Astrocyte of the spinal cord (primary cell): ENCODE results near the gene THSD1.

Experiments used
- DNase-seq: peaks from one replicate; pipeline ENCODE4 v3.0.0; 2011; ENCODE audit warnings: low read depth, low spot score
- H3K4me3 ChIP-seq: 2 replicates; pipeline ENCODE4 v1.5.1; 2011; ENCODE audit warnings: low read depth, mild to moderate bottlenecking, low read length, moderate library complexity
- CTCF ChIP-seq: IDR thresholded peaks from 2 replicates; pipeline ENCODE4 v1.5.1; 2012; ENCODE audit warnings: low read depth, mild to moderate bottlenecking, low read length, inconsistent platforms
- in situ Hi-C: cut with HindIII; loops from 2 replicates; pipeline ENCODE4 v1.10.0; 2017; ENCODE audit warnings: low sequenced_read_pairs

The THSD1 gene

DNA sequence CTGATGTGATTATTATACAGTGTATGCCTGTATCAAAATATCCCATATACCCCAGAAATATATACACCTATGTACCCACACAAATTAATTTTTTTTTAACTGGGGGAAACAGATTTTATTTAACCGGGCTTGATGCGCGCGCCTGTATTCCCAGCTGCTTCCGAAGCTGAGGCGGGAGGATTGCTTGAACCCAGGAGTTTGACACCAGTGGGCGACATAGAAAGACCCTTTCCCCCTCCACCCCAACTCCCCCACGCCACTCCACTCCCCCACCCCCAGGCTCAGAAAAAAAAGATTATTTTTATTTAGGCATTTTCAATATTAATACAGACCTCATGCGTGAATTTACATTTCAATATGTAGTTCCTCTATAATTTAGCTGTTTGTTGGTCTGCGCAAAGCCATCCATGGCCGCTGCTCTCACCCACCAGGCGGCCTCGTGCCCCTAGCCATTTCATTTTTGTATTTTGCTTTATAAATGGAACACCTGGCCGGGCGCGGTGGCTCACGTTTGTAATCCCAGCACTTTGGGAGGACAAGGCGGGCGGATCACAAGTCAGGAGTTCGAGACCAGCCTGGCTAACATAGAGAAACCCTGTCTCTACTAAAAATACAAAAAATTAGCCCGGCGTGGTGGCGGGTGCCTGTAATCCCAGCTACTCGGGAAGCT, 45.3 kb upstream of the THSD1 start:
- in situ Hi-C loops: no loop called here
- no peak overlapping the region for H3K4me3 ChIP-seq
- TF ChIP-seq CTCF: no peak
- DNase-seq: no peak

GRCh38 chr13:52450793-52451116, 44.8 kb upstream of the THSD1 start:
- peak overlapping the region; percentile 22 for H3K4me3 ChIP-seq

DNA sequence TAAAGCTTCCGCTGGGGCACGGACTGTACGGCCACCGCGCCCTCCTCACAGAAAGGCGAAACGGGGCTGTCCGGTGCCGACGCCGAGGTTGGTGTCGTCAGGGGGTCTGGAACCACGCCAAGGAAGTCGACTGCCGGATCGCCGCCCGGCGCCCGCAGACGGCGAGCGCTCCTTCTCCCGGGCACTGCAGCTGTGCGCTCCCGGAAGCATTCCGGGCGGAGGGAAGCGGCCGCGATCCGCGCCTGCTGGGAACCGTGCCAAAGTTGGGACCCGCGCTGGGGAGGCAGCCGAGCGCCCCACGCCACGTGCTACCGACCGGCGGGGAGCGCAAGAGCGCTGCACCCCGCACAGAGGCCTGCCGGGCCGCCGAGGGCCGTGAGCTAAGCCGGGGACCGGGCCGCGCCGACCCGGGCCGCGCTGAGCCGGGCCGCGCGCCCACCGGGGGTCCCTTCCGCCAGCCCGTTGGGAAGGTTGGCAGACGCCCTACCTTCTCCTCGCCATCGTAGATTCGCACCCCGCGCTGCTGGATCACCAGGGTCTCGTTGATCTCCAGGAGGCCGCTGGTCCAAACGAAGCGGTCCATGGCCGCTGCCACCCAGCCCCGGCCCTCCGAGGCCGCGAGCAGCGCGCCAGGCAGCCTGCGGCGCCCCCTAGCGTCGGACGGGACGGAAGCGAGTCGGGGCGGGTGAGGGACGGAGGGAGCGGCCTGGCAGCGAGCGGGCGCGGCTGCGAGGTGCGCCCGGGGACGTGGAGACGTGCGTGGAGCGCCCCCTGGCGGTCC, 44.2 kb upstream of the THSD1 start, which contains the start of gene VPS36:
Gene VPS36 (minus strand): TSS at position 623 of the 781 bp plus-strand sequence. CDS start 40 bp downstream, at position 583.
- in situ Hi-C loops: no loop called here
- peak; percentile 95 for DNase-seq
- peak; percentile 87 for TF ChIP-seq CTCF
- peak within 1 kb of the TSS; percentile 77 for H3K4me3 ChIP-seq

More at GRCh38 chr13:52450793-52451116, 44.8 kb upstream of the THSD1 start:
- DNase-seq: no peak
- in situ Hi-C loops: no loop called here
- no peak for TF ChIP-seq CTCF

GRCh38 chr13:52449331-52450011, 43.5 kb upstream of the THSD1 start:
- DNase-seq: no peak
- in situ Hi-C loops: no loop called here

DNA sequence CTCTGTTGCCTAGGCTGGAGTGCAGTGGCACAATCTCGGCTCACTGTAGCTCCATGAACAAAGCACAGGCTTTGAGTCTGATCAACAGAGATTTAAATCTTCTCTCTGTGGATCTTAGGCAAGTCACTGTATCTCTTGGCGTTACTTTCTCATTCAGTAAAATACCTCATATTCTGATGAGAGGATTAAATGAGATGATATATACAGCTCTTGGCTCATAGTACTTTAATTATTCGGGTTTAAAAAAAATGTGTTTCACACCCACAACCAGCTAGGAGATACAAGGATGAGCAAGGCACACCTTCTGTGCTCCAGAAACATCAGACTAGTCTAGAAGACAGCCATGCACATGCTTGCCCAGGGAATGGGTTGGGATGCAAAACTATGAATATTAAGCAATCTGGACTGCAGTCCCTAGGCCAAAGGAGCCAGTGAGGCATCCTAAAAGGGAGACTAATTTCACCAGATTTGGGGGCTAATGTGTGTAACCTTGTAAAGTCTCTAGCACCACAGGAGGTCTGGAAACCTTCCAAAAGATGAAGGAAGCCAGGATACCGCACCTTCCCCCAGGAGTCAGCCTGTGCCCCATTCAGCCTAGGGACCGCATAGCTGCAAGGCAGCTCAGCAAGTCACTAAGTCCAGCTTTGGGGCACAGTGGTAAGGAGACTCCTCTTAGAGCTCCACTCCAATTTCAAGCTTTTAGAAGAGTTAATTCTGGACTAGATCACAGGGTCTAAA, 42.0 kb upstream of the THSD1 start:
- H3K4me3 ChIP-seq: no peak overlapping the region
- no peak for DNase-seq
- TF ChIP-seq CTCF: no peak
- in situ Hi-C loops: no loop called here

More at GRCh38 chr13:52449331-52450011, 43.5 kb upstream of the THSD1 start:
- H3K4me3 ChIP-seq: peak overlapping the region; percentile 77
- TF ChIP-seq CTCF: no peak

- H3K4me3 ChIP-seq: no peak overlapping the region
- TF ChIP-seq CTCF: no peak
- in situ Hi-C loops: no loop called here
- DNase-seq: no peak
These were observed 41.4 kb upstream of the THSD1 start for GRCh38 chr13:52447354-52447753.
